NAMALWA (cell line): Measurements from ENCODE around the gene KCNB1.

Experiments used
- DNase-seq: peaks from one replicate; pipeline ENCODE4 v3.0.0-alpha.2; 2015; ENCODE audit warnings: low spot score

Gene KCNB1

GRCh38 chr20:49409302-49409974 lies 73.0 kb downstream of the KCNB1 start:
- DNase-seq: no peak

GRCh38 chr20:49408509-49409104 lies 73.9 kb downstream of the KCNB1 start:
- DNase-seq: no peak

GRCh38 chr20:49406666-49407065 lies 75.8 kb downstream of the KCNB1 start:
- no peak for DNase-seq

- no peak for DNase-seq
Observed at GRCh38 chr20:49405696-49406095, 76.8 kb downstream of the KCNB1 start.

GRCh38 chr20:49405062-49405683 lies 77.3 kb downstream of the KCNB1 start:
- no peak for DNase-seq

GRCh38 chr20:49404461-49404860 lies 78.0 kb downstream of the KCNB1 start:
- DNase-seq: no peak

- no peak for DNase-seq
Observed at GRCh38 chr20:49403911-49404310, 78.6 kb downstream of the KCNB1 start.

GRCh38 chr20:49403012-49403411 lies 79.5 kb downstream of the KCNB1 start:
- no peak for DNase-seq

GRCh38 chr20:49400904-49401303 lies 81.6 kb downstream of the KCNB1 start:
- no peak for DNase-seq

GRCh38 chr20:49400410-49400809 lies 82.1 kb downstream of the KCNB1 start:
- no peak for DNase-seq

- DNase-seq: no peak
Observed at GRCh38 chr20:49399329-49399728, 83.1 kb downstream of the KCNB1 start.

- peak; percentile 31 for DNase-seq
Observed at GRCh38 chr20:49398401-49399144, 83.9 kb downstream of the KCNB1 start.

GRCh38 chr20:49397525-49397924 lies 84.9 kb downstream of the KCNB1 start:
- DNase-seq: no peak

GRCh38 chr20:49396230-49396629 lies 86.2 kb downstream of the KCNB1 start:
- no peak for DNase-seq

- no peak for DNase-seq
Observed at GRCh38 chr20:49395659-49396058, 86.8 kb downstream of the KCNB1 start.

- DNase-seq: no peak
Observed at GRCh38 chr20:49395183-49395582, 87.3 kb downstream of the KCNB1 start.

GRCh38 chr20:49394757-49395156 lies 87.7 kb downstream of the KCNB1 start:
- DNase-seq: no peak

- DNase-seq: no peak
Observed at GRCh38 chr20:49394264-49394663, 88.2 kb downstream of the KCNB1 start.

GRCh38 chr20:49393803-49394202 lies 88.7 kb downstream of the KCNB1 start:
- DNase-seq: no peak

GRCh38 chr20:49392745-49393144 lies 89.7 kb downstream of the KCNB1 start:
- DNase-seq: no peak

- DNase-seq: no peak
Observed at GRCh38 chr20:49391404-49392245, 90.8 kb downstream of the KCNB1 start.

GRCh38 chr20:49389854-49390253 lies 92.6 kb downstream of the KCNB1 start:
- DNase-seq: no peak
